Body of pancreas (tissue), 4 donors: ENCODE results near the gene MGLL.

ENCODE experiments used
- POLR2A ChIP-seq, 3 donors: fragments of 450-650 bp; IDR thresholded peaks; one replicate each; pipeline ENCODE4 v1.6.1; 2016; ENCODE audit warnings: antibody characterized with exemption in 3 of 3, mild to moderate bottlenecking in 2 of 3
- TF ChIP-seq, protein P1 (sequence below), 7 experiments: fragments of 450-650 bp in 4 of 7; fragments of 200-600 bp in 3 of 7; sonication (generic) in 3 of 7; IDR thresholded peaks; one replicate each; pipeline ENCODE4 v1.5.1; 2016 to 2019; ENCODE audit warnings: antibody characterized with exemption in 7 of 7

DNA sequence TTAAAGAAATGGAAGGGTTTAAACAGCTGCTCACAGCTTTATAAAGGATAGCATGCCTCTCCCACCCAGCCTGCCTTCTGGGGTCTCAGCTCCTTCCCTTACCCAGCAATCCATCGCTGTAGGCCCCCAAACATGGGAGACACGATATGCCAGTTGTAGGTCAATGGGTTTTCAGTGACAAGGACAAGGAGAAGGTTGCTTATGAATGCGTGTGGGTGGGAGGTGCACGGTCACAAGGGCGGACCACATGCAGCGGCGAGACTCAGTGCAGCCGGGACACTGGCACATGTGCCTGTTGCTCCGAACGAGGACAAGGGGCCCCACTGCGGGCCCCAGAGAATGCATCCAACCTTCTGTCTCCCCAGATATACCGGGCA is 67.0 kb downstream of the MGLL start:
- TF ChIP-seq POLR2A (IDR thresholded peaks at IDR 0.05), result no peak
- TF ChIP-seq, protein P1, sequence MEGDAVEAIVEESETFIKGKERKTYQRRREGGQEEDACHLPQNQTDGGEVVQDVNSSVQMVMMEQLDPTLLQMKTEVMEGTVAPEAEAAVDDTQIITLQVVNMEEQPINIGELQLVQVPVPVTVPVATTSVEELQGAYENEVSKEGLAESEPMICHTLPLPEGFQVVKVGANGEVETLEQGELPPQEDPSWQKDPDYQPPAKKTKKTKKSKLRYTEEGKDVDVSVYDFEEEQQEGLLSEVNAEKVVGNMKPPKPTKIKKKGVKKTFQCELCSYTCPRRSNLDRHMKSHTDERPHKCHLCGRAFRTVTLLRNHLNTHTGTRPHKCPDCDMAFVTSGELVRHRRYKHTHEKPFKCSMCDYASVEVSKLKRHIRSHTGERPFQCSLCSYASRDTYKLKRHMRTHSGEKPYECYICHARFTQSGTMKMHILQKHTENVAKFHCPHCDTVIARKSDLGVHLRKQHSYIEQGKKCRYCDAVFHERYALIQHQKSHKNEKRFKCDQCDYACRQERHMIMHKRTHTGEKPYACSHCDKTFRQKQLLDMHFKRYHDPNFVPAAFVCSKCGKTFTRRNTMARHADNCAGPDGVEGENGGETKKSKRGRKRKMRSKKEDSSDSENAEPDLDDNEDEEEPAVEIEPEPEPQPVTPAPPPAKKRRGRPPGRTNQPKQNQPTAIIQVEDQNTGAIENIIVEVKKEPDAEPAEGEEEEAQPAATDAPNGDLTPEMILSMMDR (IDR thresholded peaks at IDR 0.05), result no peak
